SK-N-SH (cell line): Measurements from ENCODE around the gene INTS14. TPM values are rescaled to one million over a fixed set of nuclear protein-coding genes. Genes with fewer than 3 reads are reported as not detected.

ENCODE experiments used
- CTCF ChIA-PET: fragments of 300-600, 350-600 bp; formaldehyde crosslinking; extraction: SDS; loops from one replicate; lab custom pipeline; 2021; lab: Yijun Ruan, JAX
- POLR2A ChIA-PET: fragments of 350-600 bp; sonication (Branson Sonifier 250); formaldehyde crosslinking; extraction: SDS; loops from one replicate; lab custom pipeline; 2020; ENCODE audit warnings: antibody characterized with exemption, inconsistent platforms; lab: Yijun Ruan, JAX
- DNase-seq: peaks from one replicate; pipeline ENCODE4 v3.0.0; 2012
- H2AFZ ChIP-seq: fragments of 200-600 bp; sonication (generic); 2 replicates; pipeline ENCODE4 v1.8.1; 2016; ENCODE audit warnings: antibody characterized with exemption, mild to moderate bottlenecking, low read depth
- H3F3A ChIP-seq: fragments of 200-600 bp; sonication (generic); replicated peaks from 2 replicates; pipeline ENCODE3; 2016; ENCODE audit warnings: antibody characterized with exemption, mild to moderate bottlenecking; ENCODE audit not compliant: insufficient read depth
- H3K27ac ChIP-seq, 2 experiments: fragments of 200-500 bp in 1 of 2; fragments of 200-600 bp in 1 of 2; sonication (Bioruptor generic) in 1 of 2; sonication (generic), shearing (Covaris generic) in 1 of 2; 2 replicates each; pipeline versions ENCODE4 v1.5.1 to v1.6.1; 2014 to 2016; ENCODE audit warnings: low read depth in 2 of 2, inconsistent platforms in 1 of 2, low read length in 1 of 2, mild to moderate bottlenecking in 1 of 2, mixed read lengths in 1 of 2
- H3K27me3 ChIP-seq: fragments of 200-600 bp; sonication (generic), shearing (Covaris generic); 2 replicates; pipeline ENCODE4 v1.6.1; 2016; ENCODE audit warnings: mixed run types; ENCODE audit not compliant: insufficient read depth
- H3K36me3 ChIP-seq, 2 experiments: fragments of 200-500 bp in 1 of 2; fragments of 200-600 bp in 1 of 2; sonication (Bioruptor generic) in 1 of 2; sonication (generic) in 1 of 2; replicated peaks in 1 of 2; 2 replicates each; pipeline versions ENCODE3 to v1.5.1; 2014 to 2016; ENCODE audit warnings: low read length in 1 of 2, mild to moderate bottlenecking in 1 of 2; ENCODE audit not compliant: insufficient read depth in 2 of 2, control insufficient read depth in 1 of 2
- H3K4me1 ChIP-seq, 2 experiments: fragments of 200-500 bp in 1 of 2; fragments of 200-600 bp in 1 of 2; sonication (Bioruptor generic) in 1 of 2; sonication (generic), shearing (Covaris generic) in 1 of 2; 2 replicates each; pipeline versions ENCODE4 v1.5.1 to v1.6.1; 2014 to 2016; ENCODE audit warnings: low read depth in 1 of 2, low read length in 1 of 2, mixed run types in 1 of 2; ENCODE audit not compliant: insufficient read depth in 2 of 2, control insufficient read depth in 1 of 2
- H3K4me2 ChIP-seq: fragments of 200-600 bp; sonication (generic), shearing (Covaris generic); 2 replicates; pipeline ENCODE4 v1.6.1; 2017; ENCODE audit warnings: mixed run types
- H3K4me3 ChIP-seq, 2 experiments: fragments of 200-500 bp in 1 of 2; fragments of 200-600 bp in 1 of 2; sonication (Bioruptor generic) in 1 of 2; sonication (generic), shearing (Covaris generic) in 1 of 2; 2 replicates each; pipeline versions ENCODE4 v1.5.1 to v1.8.1; 2014 to 2016; ENCODE audit warnings: low read depth in 2 of 2, inconsistent platforms in 1 of 2, low read length in 1 of 2, mild to moderate bottlenecking in 1 of 2, mixed read lengths in 1 of 2, moderate library complexity in 1 of 2
- H3K79me2 ChIP-seq: fragments of 200-600 bp; sonication (generic); 2 replicates; pipeline ENCODE4 v1.8.1; 2017; ENCODE audit warnings: mild to moderate bottlenecking; ENCODE audit not compliant: insufficient read depth
- H3K9ac ChIP-seq: fragments of 200-600 bp; sonication (generic); 2 replicates; pipeline ENCODE4 v1.6.1; 2017; ENCODE audit warnings: mixed run types
- H3K9me2 ChIP-seq: fragments of 200-600 bp; sonication (generic); 2 replicates; pipeline ENCODE4 v1.6.1; 2017; ENCODE audit warnings: mixed run types
- H3K9me3 ChIP-seq: fragments of 200-600 bp; sonication (generic); 2 replicates; pipeline ENCODE4 v1.6.1; 2017; ENCODE audit warnings: mixed run types, mild to moderate bottlenecking, moderate library complexity
- H4K20me1 ChIP-seq: fragments of 200-600 bp; sonication (generic); 2 replicates; pipeline ENCODE4 v1.6.1; 2017; ENCODE audit warnings: mild to moderate bottlenecking, mixed run types; ENCODE audit not compliant: insufficient read depth
- CHD2 ChIP-seq: fragments of 150-350 bp; IDR thresholded peaks from 2 replicates; pipeline ENCODE4 v1.6.1; 2018; ENCODE audit warnings: low read length; ENCODE audit not compliant: partially characterized antibody
- CTCF ChIP-seq: fragments of 200-600 bp; sonication (generic); IDR thresholded peaks from 2 replicates; pipeline ENCODE4 v1.6.1; 2017; ENCODE audit warnings: antibody characterized with exemption, mild to moderate bottlenecking, moderate library complexity
- FOXJ3 ChIP-seq: sonication (generic); formaldehyde crosslinking; IDR thresholded peaks from 2 replicates; pipeline ENCODE4 v1.5.1; 2020; ENCODE audit warnings: mild to moderate bottlenecking, missing genetic modification reagents
- MAX ChIP-seq: IDR thresholded peaks from 2 replicates; pipeline ENCODE4 v1.4.0; 2012; ENCODE audit warnings: low read depth
- MEF2A ChIP-seq: IDR thresholded peaks from 2 replicates; pipeline ENCODE4 v1.4.0; 2012; ENCODE audit warnings: low read depth, borderline replicate concordance
- MXI1 ChIP-seq: IDR thresholded peaks from 2 replicates; pipeline ENCODE4 v1.6.1; 2012; ENCODE audit warnings: mild to moderate bottlenecking, low read depth, low read length, improper control_type of control experiment
- NFIC ChIP-seq: IDR thresholded peaks from 2 replicates; pipeline ENCODE4 v1.4.0; 2012; ENCODE audit warnings: borderline replicate concordance
- NRF1 ChIP-seq: IDR thresholded peaks from 2 replicates; pipeline ENCODE4 v1.6.1; 2012; ENCODE audit warnings: low read depth, mild to moderate bottlenecking, low read length
- POLR2AphosphoS5 ChIP-seq: IDR thresholded peaks from 2 replicates; pipeline ENCODE4 v1.6.1; 2012; ENCODE audit warnings: low read depth, low read length
- RCOR1 ChIP-seq: fragments of 150-350 bp; IDR thresholded peaks from 2 replicates; pipeline ENCODE4 v1.6.1; 2017; ENCODE audit warnings: antibody characterized with exemption, low read length
- RFX5 ChIP-seq: IDR thresholded peaks from 2 replicates; pipeline ENCODE4 v1.6.1; 2012; ENCODE audit warnings: mild to moderate bottlenecking, improper control_type of control experiment, low read length
- RXRA ChIP-seq: IDR thresholded peaks from 2 replicates; pipeline ENCODE4 v1.4.0; 2012; ENCODE audit warnings: low read depth, mild to moderate bottlenecking, borderline replicate concordance
- SIN3A ChIP-seq: IDR thresholded peaks from 2 replicates; pipeline ENCODE4 v1.6.1; 2012; ENCODE audit warnings: low read depth, mild to moderate bottlenecking, low read length, moderate library complexity, borderline replicate concordance
- SMC3 ChIP-seq: IDR thresholded peaks from 2 replicates; pipeline ENCODE4 v1.6.1; 2012; ENCODE audit warnings: low read depth, low read length, improper control_type of control experiment
- TAF1 ChIP-seq: IDR thresholded peaks from 2 replicates; pipeline ENCODE4 v1.6.1; 2012; ENCODE audit warnings: low read depth, mild to moderate bottlenecking, low read length, moderate library complexity, borderline replicate concordance
- ZBTB33 ChIP-seq: IDR thresholded peaks from 2 replicates; pipeline ENCODE4 v1.4.0; 2012; ENCODE audit warnings: low read depth, borderline replicate concordance
- WGBS: methylation state at CpG from one replicate; pipeline ENCODE4 v1.1.6; 2017; ENCODE audit warnings: low lambda C conversion rate; 5-methylcytosine and 5-hydroxymethylcytosine counted together
- polyA plus RNA-seq, 3 experiments: library from polyadenylated mRNA; depleted of rRNA; stranded (reverse); fragments of >200 nt; gene quantifications; 2 replicates each; pipeline ENCODE4 v1.2.3, GENCODE V29; 2012

The INTS14 gene
- polyA plus RNA-seq, 1 of the 3 experiments (the other 2 are of a cell fraction), result 44.9 TPM

- CTCF ChIA-PET, result interaction anchor here (0.7 to 2.3 kb wide), 3 partner anchors 15 to 340 kb away, joined by 3 to 6 read pairs (median 3); no protein-coding TSS in a partner anchor
Observed at GRCh38 chr15:65530318-65531111, 80.4 kb downstream of the INTS14 start, which contains the start of gene HACD3. Gene HACD3, plus strand, starts transcription at chr15:65530463. Its CDS starts 169 bp downstream, at chr15:65530632.

GRCh38 chr15:65529762-65530317, 81.1 kb downstream of the INTS14 start:
- H3K4me1 ChIP-seq, result peaks cover 3 to 38% of the 10 kb centered on the region in 2 experiments; a peak in 2 of 4 replicates
- no peaks in the 10 kb centered on the region for H3K9me2 ChIP-seq
- TF ChIP-seq CTCF (no peak), CHD2 (peak; percentile 8)
- ChIA-PET POLR2A (interaction anchor here (1.2 to 2.0 kb wide), 6 partner anchors 11 to 225 kb away, joined by 3 to 15 read pairs (median 5); partner anchors contain the start of genes INTS14 and RNU5B-1), CTCF (interaction anchor here (2.3 kb wide), 1 partner anchor 16 kb away, joined by 6 read pairs; no protein-coding TSS in a partner anchor)
- H2AFZ ChIP-seq, result peak overlapping the region; percentile 93
- peaks cover 46% of the 10 kb centered on the region for H3K79me2 ChIP-seq
- H3K4me2 ChIP-seq, result peak overlapping the region; percentile 89; the same call in 1 of the 2 replicates
- WGBS, result 65% methylated on average over 13 of the region's 13 CpGs
- peaks cover 33% of the 10 kb centered on the region for H4K20me1 ChIP-seq
- no peak for DNase-seq
- peaks cover 13% of the 10 kb centered on the region for H3F3A ChIP-seq
- H3K27me3 ChIP-seq, result no peaks in the 10 kb centered on the region
- no peaks in the 10 kb centered on the region for H3K36me3 ChIP-seq
- H3K27ac ChIP-seq, result peak overlapping the region; percentile 61 to 70; a peak in 3 of 4 replicates
- no peaks in the 10 kb centered on the region for H3K9me3 ChIP-seq
- H3K9ac ChIP-seq, result peak overlapping the region; percentile 87
- H3K4me3 ChIP-seq, result peak overlapping the region; percentile 77 to 82

More at GRCh38 chr15:65530318-65531111, 80.4 kb downstream of the INTS14 start, which contains the start of gene HACD3:
- H3K9me3 ChIP-seq, result no peaks in the 10 kb centered on the region
- peak; percentile 99 for DNase-seq
- peak within 1 kb of the TSS; percentile 61 to 84 for H3K27ac ChIP-seq
- 1% methylated on average over 24 of the region's 88 CpGs for WGBS
- H3K4me2 ChIP-seq, result peak within 1 kb of the TSS; percentile 89
- no peaks in the 10 kb centered on the region for H3K27me3 ChIP-seq
- H3K4me3 ChIP-seq, result peak within 1 kb of the TSS; percentile 77 to 82
- H3K4me1 ChIP-seq, result peaks cover 3 to 35% of the 10 kb centered on the region in 2 experiments; a peak in 2 of 4 replicates
- H2AFZ ChIP-seq, result peak within 1 kb of the TSS; percentile 93
- peak within 1 kb of the TSS; percentile 87 for H3K9ac ChIP-seq
- H3F3A ChIP-seq, result peaks cover 9% of the 10 kb centered on the region
- peaks cover 53% of the 10 kb centered on the region for H3K79me2 ChIP-seq
- POLR2A ChIA-PET, result interaction anchor here (0.7 to 2.0 kb wide), 8 partner anchors 10 to 339 kb away, joined by 3 to 15 read pairs (median 4); partner anchors contain the start of genes INTS14, RAB11A and RNU5B-1
- TF ChIP-seq SIN3A, result 0 out of 2 replicates have a peak, but pooled peaks have one; percentile 33
- TF ChIP-seq RCOR1, result no peak
- TF ChIP-seq NFIC, result no peak
- no peak for TF ChIP-seq SMC3
- no peak for TF ChIP-seq ZBTB33
- peak; percentile 87 for TF ChIP-seq MXI1
- TF ChIP-seq RXRA, result no peak
- TF ChIP-seq TAF1, result peak; percentile 55; the same call in 1 of the 2 replicates
- TF ChIP-seq FOXJ3 (CRISPR knock-in tag), result no peak
- peak; percentile 73 for TF ChIP-seq POLR2AphosphoS5
- no peak for TF ChIP-seq MEF2A
- peak; percentile 86 for TF ChIP-seq NRF1
- no peak for TF ChIP-seq RFX5
- TF ChIP-seq MAX, result peak; percentile 76
- no peaks in the 10 kb centered on the region for H3K9me2 ChIP-seq
- no peaks in the 10 kb centered on the region for H3K36me3 ChIP-seq
- H4K20me1 ChIP-seq, result peaks cover 39% of the 10 kb centered on the region
